HepG2 (cell line): ENCODE measurements around the gene PPP1R7. TPM values are rescaled to one million over a fixed set of nuclear protein-coding genes. Genes with fewer than 3 reads are reported as not detected.

Source experiments
- ATAD3A ChIP-seq: sonication (generic); formaldehyde crosslinking; IDR thresholded peaks from 2 replicates; pipeline ENCODE4 v1.4.0; 2020; ENCODE audit warnings: missing genetic modification reagents
- FOXC1 ChIP-seq: sonication (generic); formaldehyde crosslinking; IDR thresholded peaks from 2 replicates; pipeline ENCODE4 v1.8.0; 2022; ENCODE audit warnings: mild to moderate bottlenecking, missing genetic modification reagents, borderline replicate concordance
- FOXO4 ChIP-seq: sonication (generic); formaldehyde crosslinking; conservative IDR thresholded peaks from 2 replicates; pipeline ENCODE4 v1.8.1; 2023; ENCODE audit warnings: missing genetic modification reagents
- HOXA7 ChIP-seq: sonication (generic); formaldehyde crosslinking; IDR thresholded peaks from 2 replicates; pipeline ENCODE4 v1.8.1; 2022; ENCODE audit warnings: mild to moderate bottlenecking, missing genetic modification reagents, moderate library complexity
- NCOA5 ChIP-seq: sonication (generic); formaldehyde crosslinking; IDR thresholded peaks from 2 replicates; pipeline ENCODE4 v1.4.0; 2020; ENCODE audit warnings: missing genetic modification reagents
- PBX2 ChIP-seq: IDR thresholded peaks from 2 replicates; pipeline ENCODE4 v1.6.1; 2016; ENCODE audit warnings: control low read depth
- POLR2A ChIP-seq, 2 experiments: IDR thresholded peaks; 2 replicates each; pipeline ENCODE4 v1.6.1; 2011; ENCODE audit warnings: low read depth in 2 of 2, low read length in 2 of 2, mild to moderate bottlenecking in 1 of 2, moderate library complexity in 1 of 2; ENCODE audit not compliant: insufficient read depth in 1 of 2
- SMAD1 ChIP-seq: sonication (generic); formaldehyde crosslinking; IDR thresholded peaks from 2 replicates; pipeline ENCODE4 v1.4.0; 2020; ENCODE audit warnings: missing genetic modification reagents, low read depth, mild to moderate bottlenecking, borderline replicate concordance
- SMAD9 ChIP-seq: sonication (generic); formaldehyde crosslinking; IDR thresholded peaks from 2 replicates; pipeline ENCODE4 v1.5.1; 2020; ENCODE audit warnings: mild to moderate bottlenecking, missing genetic modification reagents
- SRSF9 ChIP-seq: fragments of 200-400 bp; formaldehyde crosslinking; IDR thresholded peaks from 2 replicates; pipeline ENCODE4 v1.6.1; 2018; ENCODE audit warnings: borderline replicate concordance, mild to moderate bottlenecking, low read depth, low read length; ENCODE audit not compliant: insufficient read depth, poor library complexity, severe bottlenecking
- STAT5B ChIP-seq: sonication (generic); formaldehyde crosslinking; IDR thresholded peaks from 2 replicates; pipeline ENCODE4 v1.4.0; 2020; ENCODE audit warnings: missing genetic modification reagents
- TFAP4 ChIP-seq: sonication (generic); IDR thresholded peaks from 2 replicates; pipeline ENCODE4 v1.6.1; 2016; ENCODE audit warnings: low read depth, borderline replicate concordance
- ZBTB38 ChIP-seq: sonication (generic); formaldehyde crosslinking; IDR thresholded peaks from 2 replicates; pipeline ENCODE4 v1.5.1; 2020; ENCODE audit warnings: mild to moderate bottlenecking, missing genetic modification reagents
- ZNF142 ChIP-seq: sonication (generic); formaldehyde crosslinking; IDR thresholded peaks from 2 replicates; pipeline ENCODE4 v1.4.0; 2020; ENCODE audit warnings: missing genetic modification reagents
- ZNF251 ChIP-seq: sonication (generic); formaldehyde crosslinking; IDR thresholded peaks from 2 replicates; pipeline ENCODE4 v1.9.0; 2021; ENCODE audit warnings: mild to moderate bottlenecking, missing genetic modification reagents
- ZNF549 ChIP-seq: sonication (generic); formaldehyde crosslinking; IDR thresholded peaks from 2 replicates; pipeline ENCODE4 v1.5.0; 2020; ENCODE audit warnings: missing genetic modification reagents
- ZNF557 ChIP-seq: sonication (generic); formaldehyde crosslinking; IDR thresholded peaks from 2 replicates; pipeline ENCODE4 v1.4.0; 2020; ENCODE audit warnings: missing genetic modification reagents
- ZNF652 ChIP-seq: IDR thresholded peaks from 2 replicates; pipeline ENCODE4 v1.6.1; 2016; ENCODE audit warnings: low read depth, borderline replicate concordance
- ZNF724P ChIP-seq: sonication (generic); formaldehyde crosslinking; IDR thresholded peaks from 2 replicates; pipeline ENCODE4 v1.8.0; 2022; ENCODE audit warnings: missing genetic modification reagents, borderline replicate concordance
- polyA plus RNA-seq, 8 experiments: library from polyadenylated mRNA; depleted of rRNA in 3 of 8; stranded (reverse) in 7 of 8; unstranded in 1 of 8; fragments of >200 nt; fragmentation: Illumina TruSeq in 4 of 8; extraction: Trizol in 4 of 8; gene quantifications; 2 replicates each; pipeline versions ENCODE4 v1.2.1 to v1.2.3, GENCODE V29; 2011 to 2016; ENCODE audit warnings: low read depth in 4 of 8, missing spikeins in 1 of 8, mixed read lengths in 1 of 8; ENCODE audit not compliant: insufficient read depth in 1 of 8
- total RNA-seq, 5 experiments: library from RNA; depleted of rRNA; stranded (reverse); fragments of >200 nt; fragmentation: Illumina TruSeq; extraction: Trizol; gene quantifications; 2 replicates each; pipeline ENCODE4 v1.2.3, GENCODE V29; 2016; ENCODE audit warnings: low read depth in 1 of 5

PPP1R7 gene
- total and polyA plus RNA-seq, 2 of the 13 experiments (the other 11 are each of a cell fraction or from before 2014, with no cell fraction given), result 33.3 to 67.9 TPM

GRCh38 chr2:241228081-241228859 lies 78.0 kb downstream of the PPP1R7 start (continued):
- TF ChIP-seq ZNF142 (CRISPR knock-in tag), result no peak
- TF ChIP-seq ZNF549 (CRISPR knock-in tag), result no peak
- TF ChIP-seq SMAD9 (CRISPR knock-in tag), result no peak
- TF ChIP-seq POLR2A (IDR thresholded peaks at IDR 0.05; ENCODE audit: insufficient read depth in 1 of 2, low read depth in 2 of 2, low read length in 2 of 2), result peak in 1 of 2 experiments; percentile 76; a peak in 3 of 4 replicates
- no peak for TF ChIP-seq ZNF557
- no peak for TF ChIP-seq HOXA7 (CRISPR knock-in tag)
- TF ChIP-seq FOXC1 (CRISPR knock-in tag), result peak; percentile 38; the same call in 1 of the 2 replicates
- no peak for TF ChIP-seq ATAD3A (CRISPR knock-in tag)
- TF ChIP-seq SMAD1 (CRISPR knock-in tag), result peak; percentile 61; the same call in 1 of the 2 replicates
- TF ChIP-seq ZNF652 (CRISPR knock-in tag), result no peak
- no peak for TF ChIP-seq ZNF251 (CRISPR knock-in tag)
- 0 out of 2 replicates have a peak, but pooled peaks have one; percentile 72 for TF ChIP-seq NCOA5 (CRISPR knock-in tag)
- no peak for TF ChIP-seq TFAP4
- TF ChIP-seq PBX2 (CRISPR knock-in tag), result no peak
- no peak for TF ChIP-seq ZNF724P
- no peak for TF ChIP-seq STAT5B (CRISPR knock-in tag)
- peak; percentile 14; the same call in 1 of the 2 replicates for TF ChIP-seq ZBTB38 (CRISPR knock-in tag)
- 0 out of 2 replicates have a peak, but pooled peaks have one; percentile 67 for TF ChIP-seq FOXO4 (CRISPR knock-in tag)
- no peak for TF ChIP-seq SRSF9
